GM21737 (cell line): ENCODE data around the gene REG1B.

Experiments
- ATAC-seq: cut with Tn5 transposase; IDR thresholded peaks from one replicate; pipeline ENCODE4 v1.9.1; 2021; ENCODE audit warnings: mild to moderate bottlenecking, moderate library complexity; ENCODE audit not compliant: unreplicated experiment

The REG1B gene

GRCh38 chr2:79087785-79088364 is at the start of gene REG1B:
Gene REG1B, minus strand, starts transcription at chr2:79087993. Its CDS starts 381 bp downstream, at chr2:79087612.
- no peak for ATAC-seq

- ATAC-seq: no peak
Measured at GRCh38 chr2:79131687-79132086, 43.9 kb upstream of the REG1B start.

- no peak for ATAC-seq
Measured at GRCh38 chr2:79129804-79130203, 42.0 kb upstream of the REG1B start.

- no peak for ATAC-seq
Measured at GRCh38 chr2:79129260-79129659, 41.5 kb upstream of the REG1B start.

GRCh38 chr2:79128406-79128805 is 40.6 kb upstream of the REG1B start:
- no peak for ATAC-seq

GRCh38 chr2:79125721-79125985 is 37.9 kb upstream of the REG1B start:
- no peak for ATAC-seq

- ATAC-seq: no peak
Measured at GRCh38 chr2:79124907-79125720, 37.3 kb upstream of the REG1B start.

- no peak for ATAC-seq
Measured at GRCh38 chr2:79122676-79123075, 34.9 kb upstream of the REG1B start.

GRCh38 chr2:79120194-79120713 is 32.5 kb upstream of the REG1B start, which contains the start of gene REG1A:
Gene REG1A, plus strand, starts transcription at chr2:79120488. Its CDS starts 374 bp downstream, at chr2:79120862.
- ATAC-seq: no peak

GRCh38 chr2:79116997-79117928 is 29.5 kb upstream of the REG1B start:
- no peak for ATAC-seq

- ATAC-seq: no peak
Measured at GRCh38 chr2:79114797-79115494, 27.2 kb upstream of the REG1B start.

GRCh38 chr2:79112269-79112668 is 24.5 kb upstream of the REG1B start:
- no peak for ATAC-seq

- ATAC-seq: no peak
Measured at GRCh38 chr2:79105259-79105658, 17.5 kb upstream of the REG1B start.

GRCh38 chr2:79103214-79103613 is 15.4 kb upstream of the REG1B start:
- ATAC-seq: no peak

- no peak for ATAC-seq
Measured at GRCh38 chr2:79101024-79101423, 13.2 kb upstream of the REG1B start.

- ATAC-seq: no peak
Measured at GRCh38 chr2:79100285-79100684, 12.5 kb upstream of the REG1B start.

- no peak for ATAC-seq
Measured at GRCh38 chr2:79099140-79099686, 11.4 kb upstream of the REG1B start.

- no peak for ATAC-seq
Measured at GRCh38 chr2:79097843-79098242, 10.1 kb upstream of the REG1B start.

GRCh38 chr2:79090693-79091092 is 2.9 kb upstream of the REG1B start:
- ATAC-seq: no peak

- no peak for ATAC-seq
Measured at GRCh38 chr2:79086255-79086654, 1.5 kb downstream of the REG1B start.
